ENCODE data around the gene MCM6.

The MCM6 gene

GRCh38 chr2:135832891-135833290 lies 43.4 kb downstream of the MCM6 start:
- no peak for DNase-seq (ENCODE audit: low read depth)
- TF ChIP-seq CTCF (IDR thresholded peaks at IDR 0.05; ENCODE audit: low read depth, low read length, missing control alignments): no peak
- H3K4me3 ChIP-seq (ENCODE audit: low read depth, low read length): no peak overlapping the region

- H3K4me3 ChIP-seq (ENCODE audit: low read depth, low read length): no peak overlapping the region
- DNase-seq (ENCODE audit: low read depth): no peak
- no peak for TF ChIP-seq CTCF (IDR thresholded peaks at IDR 0.05; ENCODE audit: low read depth, low read length, missing control alignments)
Measured at GRCh38 chr2:135831180-135831812, 44.9 kb downstream of the MCM6 start.

- H3K4me3 ChIP-seq (ENCODE audit: low read depth, low read length): no peak overlapping the region
- no peak for DNase-seq (ENCODE audit: low read depth)
- no peak for TF ChIP-seq CTCF (IDR thresholded peaks at IDR 0.05; ENCODE audit: low read depth, low read length, missing control alignments)
Measured at GRCh38 chr2:135829378-135830135, 46.7 kb downstream of the MCM6 start.

GRCh38 chr2:135826544-135826943 lies 49.7 kb downstream of the MCM6 start:
- no peak for DNase-seq (ENCODE audit: low read depth)
- no peak overlapping the region for H3K4me3 ChIP-seq (ENCODE audit: low read depth, low read length)
- TF ChIP-seq CTCF (IDR thresholded peaks at IDR 0.05; ENCODE audit: low read depth, low read length, missing control alignments): no peak

- DNase-seq (ENCODE audit: low read depth): no peak
- TF ChIP-seq CTCF (IDR thresholded peaks at IDR 0.05; ENCODE audit: low read depth, low read length, missing control alignments): no peak
- H3K4me3 ChIP-seq (ENCODE audit: low read depth, low read length): no peak overlapping the region
Measured at GRCh38 chr2:135825550-135826176, 50.6 kb downstream of the MCM6 start.

- no peak overlapping the region for H3K4me3 ChIP-seq (ENCODE audit: low read depth, low read length)
- DNase-seq (ENCODE audit: low read depth): no peak
- no peak for TF ChIP-seq CTCF (IDR thresholded peaks at IDR 0.05; ENCODE audit: low read depth, low read length, missing control alignments)
Measured at GRCh38 chr2:135825131-135825530, 51.1 kb downstream of the MCM6 start.

Data from GM12864 (cell line).